K562 (cell line): Measurements from ENCODE around the gene ATG4D. TPM values are rescaled to one million over a fixed set of nuclear protein-coding genes. Genes with fewer than 3 reads are reported as not detected.
A peak's percentile ranks its signal among the peaks of the same experiment; 100 is the strongest.

Experiments
- ATF2 ChIP-seq: sonication (generic); formaldehyde crosslinking; IDR thresholded peaks from 2 replicates; pipeline ENCODE4 v1.8.1; 2022; ENCODE audit warnings: missing genetic modification reagents
- ATF3 ChIP-seq, 2 experiments: fragments of 450-650 bp in 1 of 2; sonication (generic) in 1 of 2; formaldehyde crosslinking in 1 of 2; IDR thresholded peaks in 1 of 2; conservative IDR thresholded peaks in 1 of 2; 2 replicates each; pipeline versions ENCODE4 v1.6.1 to v1.8.1; 2016 to 2023; ENCODE audit warnings: mild to moderate bottlenecking in 2 of 2, moderate library complexity in 2 of 2, inconsistent platforms in 1 of 2, missing genetic modification reagents in 1 of 2
- ETS2 ChIP-seq: IDR thresholded peaks from 2 replicates; pipeline ENCODE4 v1.6.1; 2016; ENCODE audit warnings: borderline replicate concordance, missing genetic modification characterization, mild to moderate bottlenecking, moderate library complexity, missing compliant biosample characterization; ENCODE audit not compliant: poor library complexity, severe bottlenecking
- FOXA1 ChIP-seq: fragments of 450-650 bp; IDR thresholded peaks from 2 replicates; pipeline ENCODE4 v1.6.1; 2016; ENCODE audit warnings: mild to moderate bottlenecking, borderline replicate concordance
- GTF2A2 ChIP-seq: IDR thresholded peaks from 2 replicates; pipeline ENCODE4 v1.6.1; 2016; ENCODE audit warnings: mild to moderate bottlenecking, missing genetic modification characterization, missing compliant biosample characterization
- GTF2E2 ChIP-seq: fragments of 200-800 bp; sonication (Bioruptor generic); IDR thresholded peaks from 2 replicates; pipeline ENCODE4 v1.6.1; 2016; ENCODE audit warnings: missing genetic modification characterization, missing compliant biosample characterization
- ILF3 ChIP-seq: fragments of 450-650 bp; IDR thresholded peaks from 2 replicates; pipeline ENCODE4 v1.6.1; 2018; ENCODE audit warnings: antibody characterized with exemption, mild to moderate bottlenecking, moderate library complexity, borderline replicate concordance
- KAT7 ChIP-seq: sonication (generic); formaldehyde crosslinking; IDR thresholded peaks from 2 replicates; pipeline ENCODE4 v1.8.0; 2022; ENCODE audit warnings: missing genetic modification reagents, mild to moderate bottlenecking, borderline replicate concordance
- POLR3A ChIP-seq: IDR thresholded peaks from 2 replicates; pipeline ENCODE4 v1.6.1; 2011; ENCODE audit warnings: borderline replicate concordance, mild to moderate bottlenecking, moderate library complexity; ENCODE audit not compliant: insufficient read length, insufficient read depth; ENCODE audit errors: extremely low read depth
- RBM15 ChIP-seq: fragments of 200-400 bp; formaldehyde crosslinking; IDR thresholded peaks from 2 replicates; pipeline ENCODE4 v1.6.1; 2018; ENCODE audit warnings: mild to moderate bottlenecking, low read length, moderate library complexity; ENCODE audit not compliant: insufficient read depth
- RNF2 ChIP-seq: sonication (generic); IDR thresholded peaks from 2 replicates; pipeline ENCODE4 v1.6.1; 2016
- SFPQ ChIP-seq: fragments of 200-400 bp; formaldehyde crosslinking; IDR thresholded peaks from 2 replicates; pipeline ENCODE4 v1.6.1; 2017; ENCODE audit warnings: mild to moderate bottlenecking, low read depth, low read length, moderate library complexity
- SP1 ChIP-seq: sonication (generic); formaldehyde crosslinking; IDR thresholded peaks from 2 replicates; pipeline ENCODE4 v1.8.1; 2022; ENCODE audit warnings: mild to moderate bottlenecking, missing genetic modification reagents
- TEAD2 ChIP-seq: fragments of 450-650 bp; IDR thresholded peaks from 2 replicates; pipeline ENCODE4 v1.6.1; 2016; ENCODE audit warnings: missing genetic modification characterization, control low read depth, missing compliant biosample characterization
- XRCC5 ChIP-seq: fragments of 200-400 bp; formaldehyde crosslinking; IDR thresholded peaks from 2 replicates; pipeline ENCODE4 v1.6.1; 2017; ENCODE audit warnings: low read depth, mild to moderate bottlenecking, low read length
- ZKSCAN3 ChIP-seq: fragments of 250-450 bp; sonication (Bioruptor Pico); IDR thresholded peaks from 2 replicates; pipeline ENCODE4 v1.4.0; 2020
- ZNF133 ChIP-seq: fragments of 250-450 bp; sonication (Bioruptor Pico); IDR thresholded peaks from 2 replicates; pipeline ENCODE4 v1.4.0; 2020; ENCODE audit warnings: mild to moderate bottlenecking
- ZNF511 ChIP-seq: sonication (generic); formaldehyde crosslinking; IDR thresholded peaks from 2 replicates; pipeline ENCODE4 v1.8.0; 2022; ENCODE audit warnings: mild to moderate bottlenecking, missing genetic modification reagents
- ZNF644 ChIP-seq: fragments of 200-800 bp; sonication (Bioruptor generic); IDR thresholded peaks from 2 replicates; pipeline ENCODE4 v1.6.1; 2016; ENCODE audit warnings: low read depth, missing genetic modification characterization, missing compliant biosample characterization
- ZNF696 ChIP-seq: fragments of 250-450 bp; sonication (Bioruptor Pico); conservative IDR thresholded peaks from 2 replicates; pipeline ENCODE4 v1.4.0; 2020; ENCODE audit warnings: mild to moderate bottlenecking, moderate library complexity
- ZNF766 ChIP-seq: fragments of 200-800 bp; sonication (Bioruptor generic); conservative IDR thresholded peaks from 2 replicates; pipeline ENCODE4 v1.6.1; 2016; ENCODE audit warnings: missing genetic modification characterization, missing compliant biosample characterization
- polyA plus RNA-seq, 8 experiments: library from polyadenylated mRNA; depleted of rRNA in 4 of 8; stranded (reverse) in 5 of 8; unstranded in 3 of 8; fragments of >200 nt; fragmentation: Nextera tagmentation in 2 of 8; fragmentation: Illumina TruSeq in 1 of 8; extraction: Ambion mirVana in 2 of 8; extraction: Trizol in 1 of 8; gene quantifications; 2 replicates each; pipeline versions ENCODE4 v1.2.1 to v1.2.3, GENCODE V29; 2011 to 2014; ENCODE audit warnings: inconsistent platforms in 1 of 8, missing spikeins in 1 of 8
- total RNA-seq, 7 experiments: library from RNA; depleted of rRNA in 6 of 7; stranded (reverse); fragments of >200 nt in 6 of 7; fragmentation: Illumina TruSeq in 2 of 7; extraction: Trizol in 2 of 7; gene quantifications; 2 replicates each; pipeline versions ENCODE4 v1.2.1 to v1.2.3, GENCODE V29; 2011 to 2021; ENCODE audit warnings: low replicate concordance in 1 of 7

Gene ATG4D
- total and polyA plus RNA-seq, 9 of the 15 experiments (the other 6 are each of a cell fraction or from before 2014, with no cell fraction given), result 0.51 to 66.1 (median 22.9) TPM

- no peak for TF ChIP-seq SFPQ
- TF ChIP-seq RBM15, result no peak
- TF ChIP-seq ATF3 (IDR thresholded peaks at IDR 0.05), result no peak
- TF ChIP-seq ATF3 (CRISPR knock-in tag; conservative IDR thresholded peaks at IDR 0.05), result no peak
- TF ChIP-seq ETS2 (tag), result no peak
- no peak for TF ChIP-seq ZNF644
- TF ChIP-seq XRCC5, result no peak
- no peak for TF ChIP-seq ZKSCAN3
- TF ChIP-seq ILF3, result no peak
- no peak for TF ChIP-seq GTF2A2 (tag)
- TF ChIP-seq RNF2, result peak; percentile 90
- 0 out of 2 replicates have a peak, but pooled peaks have one; percentile 7 for TF ChIP-seq ZNF766 (CRISPR knock-in tag)
- TF ChIP-seq ZNF511 (CRISPR knock-in tag), result no peak
- no peak for TF ChIP-seq KAT7 (CRISPR knock-in tag)
- peak; percentile 93 for TF ChIP-seq SP1 (CRISPR knock-in tag)
- no peak for TF ChIP-seq FOXA1
- no peak for TF ChIP-seq ZNF696 (CRISPR knock-in tag)
- TF ChIP-seq GTF2E2 (tag), result no peak
- no peak for TF ChIP-seq ATF2
- TF ChIP-seq POLR3A, result no peak
- TF ChIP-seq TEAD2 (tag), result no peak
- TF ChIP-seq ZNF133 (CRISPR knock-in tag), result no peak
These were observed 22.1 kb downstream of the ATG4D start, which contains the start of gene KRI1 (continued) for GRCh38 chr19:10565567-10566407.
